ENCODE measurements around the gene TXNL4B. TPM values are rescaled to one million over a fixed set of nuclear protein-coding genes. Genes with fewer than 3 reads are reported as not detected.

TXNL4B gene
- total RNA-seq, 6 experiments from 2014 or later: 5.5 to 11.6 (median 8.2) TPM

DNA sequence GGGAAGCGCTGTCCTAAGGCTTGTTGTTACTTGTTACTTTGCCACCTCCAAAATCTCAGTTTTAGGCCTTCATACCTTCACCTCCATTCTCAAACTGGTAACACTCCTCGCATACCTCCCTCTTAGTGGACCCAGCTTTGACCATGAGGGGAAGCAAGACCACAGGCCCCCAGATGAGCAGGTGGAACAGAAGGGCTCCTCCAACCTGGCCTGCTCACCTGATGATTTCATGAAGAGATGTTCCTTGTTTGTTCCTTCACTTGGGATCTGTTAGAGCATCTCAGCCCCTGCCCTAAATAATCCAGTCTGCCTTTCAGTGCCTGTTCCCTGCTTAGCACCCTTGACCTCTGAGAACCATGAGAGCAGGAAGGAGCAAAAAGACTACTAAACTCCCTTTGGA lies 28.9 kb upstream of the TXNL4B start:
- Histone ChIP-seq H3K36me3 (no peaks in the 10 kb centered on the region), H3K9me3 (no peaks in the 10 kb centered on the region), H3K27me3 (no peaks in the 10 kb centered on the region), H3K4me3 (no peak overlapping the region), H3K4me1 (peaks cover 0 to 10% (median 3%) of the 10 kb centered on the region in 4 donors), H3K27ac (no peak overlapping the region)
- intact Hi-C loops (cut with DNase I): loop anchor here (10.0 kb wide), 1 partner anchor 342 kb away; no protein-coding TSS in a partner anchor
- 94% methylated on average over 2 of the region's 2 CpGs for WGBS (ENCODE audit: insufficient coverage, low coverage, low lambda C conversion rate, missing lambda C conversion rate)
- ATAC-seq (no peak), DNase-seq (no peak)
- no peak for TF ChIP-seq POLR2A (IDR thresholded peaks at IDR 0.05)
- TF ChIP-seq, protein P1, sequence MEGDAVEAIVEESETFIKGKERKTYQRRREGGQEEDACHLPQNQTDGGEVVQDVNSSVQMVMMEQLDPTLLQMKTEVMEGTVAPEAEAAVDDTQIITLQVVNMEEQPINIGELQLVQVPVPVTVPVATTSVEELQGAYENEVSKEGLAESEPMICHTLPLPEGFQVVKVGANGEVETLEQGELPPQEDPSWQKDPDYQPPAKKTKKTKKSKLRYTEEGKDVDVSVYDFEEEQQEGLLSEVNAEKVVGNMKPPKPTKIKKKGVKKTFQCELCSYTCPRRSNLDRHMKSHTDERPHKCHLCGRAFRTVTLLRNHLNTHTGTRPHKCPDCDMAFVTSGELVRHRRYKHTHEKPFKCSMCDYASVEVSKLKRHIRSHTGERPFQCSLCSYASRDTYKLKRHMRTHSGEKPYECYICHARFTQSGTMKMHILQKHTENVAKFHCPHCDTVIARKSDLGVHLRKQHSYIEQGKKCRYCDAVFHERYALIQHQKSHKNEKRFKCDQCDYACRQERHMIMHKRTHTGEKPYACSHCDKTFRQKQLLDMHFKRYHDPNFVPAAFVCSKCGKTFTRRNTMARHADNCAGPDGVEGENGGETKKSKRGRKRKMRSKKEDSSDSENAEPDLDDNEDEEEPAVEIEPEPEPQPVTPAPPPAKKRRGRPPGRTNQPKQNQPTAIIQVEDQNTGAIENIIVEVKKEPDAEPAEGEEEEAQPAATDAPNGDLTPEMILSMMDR (IDR thresholded peaks at IDR 0.05): no peak

DNA sequence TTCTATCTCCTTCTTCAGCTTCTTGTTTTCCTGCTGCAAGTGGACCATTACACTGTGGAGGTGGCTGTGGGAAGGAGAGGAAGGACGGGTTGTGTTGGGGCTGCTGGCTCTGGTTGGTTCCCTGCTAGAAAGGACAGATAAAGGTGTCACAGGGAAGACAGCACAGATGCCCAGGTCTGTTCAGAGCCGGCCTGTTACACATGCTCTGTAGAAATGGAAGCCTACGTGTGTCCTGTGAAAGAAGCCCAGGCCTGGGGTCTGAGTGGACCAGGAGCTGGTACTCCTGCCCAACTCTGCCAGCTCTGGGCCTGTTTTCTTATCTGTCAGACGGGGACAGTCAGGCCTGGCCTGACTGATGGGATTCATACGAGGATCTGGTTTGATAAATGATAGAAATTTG lies 26.6 kb upstream of the TXNL4B start:
- WGBS (ENCODE audit: insufficient coverage, low coverage, low lambda C conversion rate, missing lambda C conversion rate): 84% methylated on average over 3 of the region's 5 CpGs
- Histone ChIP-seq H3K9me3 (no peaks in the 10 kb centered on the region), H3K4me1 (peaks cover 0 to 5% (median under 1%) of the 10 kb centered on the region in 4 donors), H3K36me3 (no peaks in the 10 kb centered on the region), H3K27me3 (no peaks in the 10 kb centered on the region), H3K27ac (no peak overlapping the region), H3K4me3 (no peak overlapping the region)
- ATAC-seq (no peak), DNase-seq (no peak)
- TF ChIP-seq, protein P1 (IDR thresholded peaks at IDR 0.05): no peak
- TF ChIP-seq POLR2A (IDR thresholded peaks at IDR 0.05): no peak
- intact Hi-C loops (cut with DNase I): loop anchor here (10.0 kb wide), 1 partner anchor 345 kb away; no protein-coding TSS in a partner anchor

DNA sequence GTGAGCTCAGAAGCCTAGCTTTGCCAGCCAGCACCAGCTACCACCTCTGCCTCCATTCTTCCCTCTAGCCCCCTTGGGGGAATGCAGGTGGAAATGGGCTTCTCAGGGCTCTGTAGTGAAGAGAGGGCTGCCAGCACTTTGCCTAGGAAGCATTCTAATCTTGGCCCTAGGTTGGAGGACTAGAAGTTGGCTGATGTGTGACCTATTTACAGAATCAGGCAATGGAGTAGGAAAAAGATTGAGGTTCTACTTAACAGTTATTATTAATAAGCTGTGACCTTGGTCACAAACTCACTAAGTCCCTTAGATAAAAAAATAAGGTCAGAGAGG lies 20.2 kb upstream of the TXNL4B start:
- peaks cover 0 to 43% (median 26%) of the 10 kb centered on the region in 4 donors for H3K36me3 ChIP-seq
- no peak overlapping the region for H3K4me3 ChIP-seq
- intact Hi-C loops (cut with DNase I): no loop called here
- H3K27ac ChIP-seq: no peak overlapping the region
- ATAC-seq: no peak
- no peak for DNase-seq
- no peaks in the 10 kb centered on the region for H3K9me3 ChIP-seq
- H3K27me3 ChIP-seq: no peaks in the 10 kb centered on the region
- TF ChIP-seq, protein P1 (IDR thresholded peaks at IDR 0.05): no peak
- TF ChIP-seq POLR2A (IDR thresholded peaks at IDR 0.05): no peak
- H3K4me1 ChIP-seq: no peaks in the 10 kb centered on the region

DNA sequence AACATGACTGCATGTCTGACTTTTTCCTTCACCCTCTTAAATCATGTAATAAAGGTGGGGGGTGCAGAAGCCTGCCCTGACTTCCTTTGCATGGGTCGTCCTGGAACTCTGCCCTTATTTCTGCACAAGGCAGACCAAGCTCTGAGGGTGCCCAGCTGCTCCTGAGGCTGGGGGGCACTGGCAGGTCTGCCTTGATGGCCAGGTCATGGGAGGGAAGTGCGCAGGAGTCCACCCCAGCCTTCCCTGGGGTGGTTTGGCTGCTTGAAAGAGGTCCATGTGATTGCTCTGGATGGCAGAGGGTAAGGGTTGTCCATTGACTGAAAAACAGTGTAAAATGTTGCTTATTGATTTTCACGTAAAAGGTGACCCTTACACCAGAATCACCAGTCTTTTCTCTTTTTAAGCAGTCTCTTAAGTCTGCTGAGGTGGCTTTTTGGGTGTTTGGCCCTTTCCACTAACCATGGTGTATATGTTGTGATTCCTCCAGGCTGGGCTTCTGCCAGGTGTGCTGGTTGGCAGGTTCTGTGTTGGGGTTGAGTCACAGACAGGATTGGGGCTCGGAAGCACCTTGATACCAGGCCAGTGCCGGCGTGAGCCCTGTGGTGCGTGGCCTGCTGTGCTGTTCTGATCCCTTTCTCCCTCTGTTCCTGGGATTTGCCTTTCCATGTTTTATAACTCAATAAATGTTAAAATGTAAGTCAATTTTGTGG lies 19.6 kb upstream of the TXNL4B start:
- ATAC-seq (peak in 2 of 4 donors; percentile 26 to 38), DNase-seq (no peak)
- intact Hi-C loops (cut with DNase I): no loop called here
- Histone ChIP-seq H3K4me3 (no peak overlapping the region), H3K9me3 (no peaks in the 10 kb centered on the region), H3K27me3 (no peaks in the 10 kb centered on the region), H3K36me3 (peaks cover 0 to 48% (median 31%) of the 10 kb centered on the region in 4 donors), H3K27ac (no peak overlapping the region), H3K4me1 (no peaks in the 10 kb centered on the region)
- 59% methylated on average over 2 of the region's 7 CpGs for WGBS (ENCODE audit: insufficient coverage, low coverage, low lambda C conversion rate, missing lambda C conversion rate)
- TF ChIP-seq, protein P1 (IDR thresholded peaks at IDR 0.05): no peak
- no peak for TF ChIP-seq POLR2A (IDR thresholded peaks at IDR 0.05)

Measured in right lobe of liver (tissue), 6 donors.